ENCODE measurements around the gene GNAI2.
"Not testable (repeated sequence)": the region's sequence is repeated elsewhere in the genome, so short reads cannot be mapped to it uniquely, and the experiment has no call there.

Gene GNAI2

GRCh38 chr3:50262200-50262599 lies 26.2 kb downstream of the GNAI2 start:
- not testable (repeated sequence) for H3K4me3 ChIP-seq (ENCODE audit: insufficient read depth, low read depth, low read length, poor library complexity, severe bottlenecking); DNase-seq; H3K4me1 ChIP-seq (ENCODE audit: control insufficient read depth, insufficient read depth, low read length, poor library complexity, severe bottlenecking); H3K27ac ChIP-seq (ENCODE audit: insufficient read depth, low read length, poor library complexity, severe bottlenecking); H3K9me3 ChIP-seq (ENCODE audit: control insufficient read depth, low read length); H3K27me3 ChIP-seq (replicated peaks; ENCODE audit: control insufficient read depth, insufficient read depth, low read length, poor library complexity, severe bottlenecking)
- H3K36me3 ChIP-seq (ENCODE audit: control insufficient read depth, insufficient read depth, low read length), result peaks cover 18% of the 10 kb centered on the region

- Histone ChIP-seq H3K36me3 (ENCODE audit: control insufficient read depth, insufficient read depth, low read length) (peaks cover 12% of the 10 kb centered on the region), H3K9me3 (ENCODE audit: control insufficient read depth, low read length) (no peaks in the 10 kb centered on the region), H3K27ac (ENCODE audit: insufficient read depth, low read length, poor library complexity, severe bottlenecking) (no peak overlapping the region), H3K27me3 (replicated peaks; ENCODE audit: control insufficient read depth, insufficient read depth, low read length, poor library complexity, severe bottlenecking) (peaks cover 5% of the 10 kb centered on the region), H3K4me3 (ENCODE audit: insufficient read depth, low read depth, low read length, poor library complexity, severe bottlenecking) (no peak overlapping the region), H3K4me1 (ENCODE audit: control insufficient read depth, insufficient read depth, low read length, poor library complexity, severe bottlenecking) (peaks cover 7% of the 10 kb centered on the region)
- no peak for DNase-seq
Observed at GRCh38 chr3:50262778-50263177, 26.8 kb downstream of the GNAI2 start.

GRCh38 chr3:50263478-50264382 lies 27.7 kb downstream of the GNAI2 start:
- H3K4me1 ChIP-seq (ENCODE audit: control insufficient read depth, insufficient read depth, low read length, poor library complexity, severe bottlenecking), result peaks cover 7% of the 10 kb centered on the region
- H3K4me3 ChIP-seq (ENCODE audit: insufficient read depth, low read depth, low read length, poor library complexity, severe bottlenecking), result no peak overlapping the region
- no peak overlapping the region for H3K27ac ChIP-seq (ENCODE audit: insufficient read depth, low read length, poor library complexity, severe bottlenecking)
- no peak for DNase-seq
- H3K36me3 ChIP-seq (ENCODE audit: control insufficient read depth, insufficient read depth, low read length), result peaks cover 3% of the 10 kb centered on the region
- no peaks in the 10 kb centered on the region for H3K9me3 ChIP-seq (ENCODE audit: control insufficient read depth, low read length)
- peaks cover 5% of the 10 kb centered on the region for H3K27me3 ChIP-seq (replicated peaks; ENCODE audit: control insufficient read depth, insufficient read depth, low read length, poor library complexity, severe bottlenecking)

DNA sequence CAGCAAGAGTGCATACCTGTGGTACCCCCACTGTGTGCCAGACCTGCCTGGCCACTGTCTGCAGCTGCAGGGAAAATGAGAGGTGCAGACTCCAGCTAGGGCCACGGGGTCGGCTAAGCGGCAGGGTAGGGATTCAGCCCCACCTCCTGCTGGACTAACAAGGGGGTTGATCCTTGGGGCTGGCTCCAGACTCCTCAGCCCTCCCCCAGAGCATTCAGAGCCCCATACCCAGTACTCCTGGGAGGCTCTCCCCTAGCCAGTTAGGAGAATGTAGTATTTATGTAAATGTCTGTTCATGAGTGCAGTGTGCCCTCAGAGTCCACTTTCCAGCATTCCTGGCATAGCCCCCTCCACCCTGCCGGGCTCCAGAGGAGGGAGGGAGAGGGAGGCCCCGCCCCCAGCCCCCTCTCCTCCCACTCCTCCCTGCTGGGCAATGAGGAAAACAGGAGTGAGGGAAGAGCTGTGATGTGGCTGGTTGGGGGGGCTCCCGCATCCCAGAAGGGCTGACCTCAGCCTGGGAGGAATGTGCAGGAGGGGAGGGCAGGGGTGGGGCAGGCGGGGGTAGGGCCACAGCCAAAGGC lies 28.5 kb downstream of the GNAI2 start:
- peaks cover 7% of the 10 kb centered on the region for H3K4me1 ChIP-seq (ENCODE audit: control insufficient read depth, insufficient read depth, low read length, poor library complexity, severe bottlenecking)
- H3K27ac ChIP-seq (ENCODE audit: insufficient read depth, low read length, poor library complexity, severe bottlenecking), result no peak overlapping the region
- H3K27me3 ChIP-seq (replicated peaks; ENCODE audit: control insufficient read depth, insufficient read depth, low read length, poor library complexity, severe bottlenecking), result peaks cover 5% of the 10 kb centered on the region
- no peak overlapping the region for H3K4me3 ChIP-seq (ENCODE audit: insufficient read depth, low read depth, low read length, poor library complexity, severe bottlenecking)
- no peaks in the 10 kb centered on the region for H3K9me3 ChIP-seq (ENCODE audit: control insufficient read depth, low read length)
- no peak for DNase-seq
- no peaks in the 10 kb centered on the region for H3K36me3 ChIP-seq (ENCODE audit: control insufficient read depth, insufficient read depth, low read length)

- no peaks in the 10 kb centered on the region for H3K9me3 ChIP-seq (ENCODE audit: control insufficient read depth, low read length)
- no peak for DNase-seq
- H3K36me3 ChIP-seq (ENCODE audit: control insufficient read depth, insufficient read depth, low read length), result no peaks in the 10 kb centered on the region
- no peak overlapping the region for H3K27ac ChIP-seq (ENCODE audit: insufficient read depth, low read length, poor library complexity, severe bottlenecking)
- peaks cover 5% of the 10 kb centered on the region for H3K27me3 ChIP-seq (replicated peaks; ENCODE audit: control insufficient read depth, insufficient read depth, low read length, poor library complexity, severe bottlenecking)
- peaks cover 6% of the 10 kb centered on the region for H3K4me1 ChIP-seq (ENCODE audit: control insufficient read depth, insufficient read depth, low read length, poor library complexity, severe bottlenecking)
- no peak overlapping the region for H3K4me3 ChIP-seq (ENCODE audit: insufficient read depth, low read depth, low read length, poor library complexity, severe bottlenecking)
Observed at GRCh38 chr3:50264964-50265485, 29.0 kb downstream of the GNAI2 start.

DNA sequence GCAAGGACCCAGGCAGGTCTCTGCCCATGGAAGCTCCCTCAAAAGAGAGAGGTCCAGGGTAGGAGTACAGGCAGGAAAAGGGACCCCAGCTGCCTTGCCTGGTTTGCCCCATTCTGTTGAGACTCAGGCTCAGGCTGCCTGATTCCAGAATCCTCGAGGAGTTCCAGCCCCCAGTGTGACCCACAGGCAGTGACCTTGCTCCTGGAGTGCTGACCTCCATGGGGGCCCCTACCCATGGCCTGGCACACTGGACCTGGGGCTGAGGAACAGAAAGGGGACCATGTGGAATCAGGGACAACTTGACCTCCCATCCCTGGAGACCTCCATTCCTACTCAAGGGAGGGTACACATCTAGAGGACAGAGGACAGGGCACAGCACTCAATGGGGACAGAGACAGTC lies 29.6 kb downstream of the GNAI2 start:
- Histone ChIP-seq H3K4me1 (ENCODE audit: control insufficient read depth, insufficient read depth, low read length, poor library complexity, severe bottlenecking) (peaks cover 1% of the 10 kb centered on the region), H3K27ac (ENCODE audit: insufficient read depth, low read length, poor library complexity, severe bottlenecking) (no peak overlapping the region), H3K36me3 (ENCODE audit: control insufficient read depth, insufficient read depth, low read length) (no peaks in the 10 kb centered on the region), H3K27me3 (replicated peaks; ENCODE audit: control insufficient read depth, insufficient read depth, low read length, poor library complexity, severe bottlenecking) (peaks cover 5% of the 10 kb centered on the region), H3K4me3 (ENCODE audit: insufficient read depth, low read depth, low read length, poor library complexity, severe bottlenecking) (no peak overlapping the region), H3K9me3 (ENCODE audit: control insufficient read depth, low read length) (no peaks in the 10 kb centered on the region)
- DNase-seq, result no peak

DNA sequence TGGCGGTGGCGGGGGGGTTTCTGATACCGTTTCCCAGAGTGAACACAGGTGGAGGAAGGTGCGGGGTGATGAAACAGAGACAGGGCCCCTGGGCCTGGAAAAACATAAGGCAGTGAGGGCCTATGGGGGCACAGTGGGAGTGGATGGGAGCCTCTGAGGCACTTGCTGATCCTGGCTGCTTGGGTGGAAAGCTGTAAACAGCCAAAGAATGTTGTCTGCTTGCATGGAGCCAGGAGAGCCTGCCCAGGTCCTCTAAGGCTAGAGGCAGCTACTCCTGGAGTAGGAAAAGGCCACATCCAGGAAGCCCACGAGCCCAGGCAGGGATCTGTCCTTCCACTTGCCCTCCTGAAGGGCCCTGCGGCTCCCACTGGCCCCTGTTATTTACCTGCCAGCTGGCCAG lies 30.0 kb downstream of the GNAI2 start:
- Histone ChIP-seq H3K9me3 (ENCODE audit: control insufficient read depth, low read length) (no peaks in the 10 kb centered on the region), H3K36me3 (ENCODE audit: control insufficient read depth, insufficient read depth, low read length) (no peaks in the 10 kb centered on the region), H3K4me3 (ENCODE audit: insufficient read depth, low read depth, low read length, poor library complexity, severe bottlenecking) (no peak overlapping the region), H3K27ac (ENCODE audit: insufficient read depth, low read length, poor library complexity, severe bottlenecking) (no peak overlapping the region), H3K27me3 (replicated peaks; ENCODE audit: control insufficient read depth, insufficient read depth, low read length, poor library complexity, severe bottlenecking) (peaks cover 5% of the 10 kb centered on the region), H3K4me1 (ENCODE audit: control insufficient read depth, insufficient read depth, low read length, poor library complexity, severe bottlenecking) (no peaks in the 10 kb centered on the region)
- DNase-seq, result no peak

DNA sequence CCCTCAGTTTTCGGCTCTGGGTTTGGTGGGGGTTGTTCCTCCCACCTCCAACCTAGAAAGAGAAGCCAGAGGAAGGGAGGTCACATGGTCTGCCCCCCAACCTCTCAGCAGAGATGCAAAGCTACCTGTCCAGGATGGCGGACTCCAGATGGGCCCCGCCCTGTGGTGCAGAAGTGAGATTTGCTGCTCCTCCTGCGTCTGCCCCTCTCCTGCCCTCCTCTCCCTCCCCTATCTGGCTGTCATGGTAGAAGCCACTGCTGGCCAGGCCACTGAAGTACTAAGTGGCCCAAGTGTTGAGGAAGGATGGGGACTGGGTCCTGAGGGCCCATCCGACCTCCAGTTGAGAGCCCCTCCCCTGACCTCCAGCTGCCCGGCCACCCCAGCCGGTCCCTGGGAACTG lies 30.8 kb downstream of the GNAI2 start:
- no peaks in the 10 kb centered on the region for H3K4me1 ChIP-seq (ENCODE audit: control insufficient read depth, insufficient read depth, low read length, poor library complexity, severe bottlenecking)

DNA sequence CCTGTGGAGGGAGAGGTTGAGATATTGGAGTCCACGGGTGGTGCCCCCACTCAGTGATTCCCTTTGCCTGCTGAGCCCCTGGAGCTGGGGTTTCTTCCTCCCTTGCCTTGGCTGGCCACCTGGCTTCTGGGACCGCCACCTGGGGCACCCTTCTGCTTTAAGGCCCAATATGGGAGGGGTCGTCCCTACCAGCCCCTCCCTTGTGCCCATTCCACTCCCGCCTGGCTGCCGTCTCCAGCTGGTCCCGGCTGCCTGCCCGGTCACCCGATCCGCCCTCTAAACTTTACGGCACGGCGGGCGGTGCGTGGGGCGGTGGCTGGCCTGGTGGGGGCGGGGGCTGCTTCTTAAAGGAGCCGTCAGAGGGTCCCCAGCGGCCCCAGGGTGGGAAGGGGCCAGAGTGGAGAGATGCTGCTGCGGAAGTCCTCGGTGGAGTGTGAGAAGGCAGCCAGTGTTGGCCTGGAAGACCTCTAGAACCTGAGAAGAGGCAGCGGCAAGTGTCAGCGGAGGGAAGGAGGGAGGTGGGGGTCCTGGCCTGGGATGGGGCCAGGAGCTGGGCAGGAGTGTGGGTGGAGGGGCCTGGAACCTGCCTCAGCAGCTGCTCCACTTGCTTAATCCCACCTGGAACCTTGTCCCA lies 31.4 kb downstream of the GNAI2 start:
- no peaks in the 10 kb centered on the region for H3K4me1 ChIP-seq (ENCODE audit: control insufficient read depth, insufficient read depth, low read length, poor library complexity, severe bottlenecking)
- no peak overlapping the region for H3K4me3 ChIP-seq (ENCODE audit: insufficient read depth, low read depth, low read length, poor library complexity, severe bottlenecking)

More for the DNA sequence above, 30.8 kb downstream of the GNAI2 start:
- Histone ChIP-seq H3K4me3 (ENCODE audit: insufficient read depth, low read depth, low read length, poor library complexity, severe bottlenecking) (no peak overlapping the region), H3K9me3 (ENCODE audit: control insufficient read depth, low read length) (no peaks in the 10 kb centered on the region), H3K36me3 (ENCODE audit: control insufficient read depth, insufficient read depth, low read length) (no peaks in the 10 kb centered on the region), H3K27me3 (replicated peaks; ENCODE audit: control insufficient read depth, insufficient read depth, low read length, poor library complexity, severe bottlenecking) (peaks cover 5% of the 10 kb centered on the region), H3K27ac (ENCODE audit: insufficient read depth, low read length, poor library complexity, severe bottlenecking) (no peak overlapping the region)
- no peak for DNase-seq

GRCh38 chr3:50268276-50268675 lies 32.3 kb downstream of the GNAI2 start:
- Histone ChIP-seq H3K4me3 (ENCODE audit: insufficient read depth, low read depth, low read length, poor library complexity, severe bottlenecking) (no peak overlapping the region), H3K9me3 (ENCODE audit: control insufficient read depth, low read length) (no peaks in the 10 kb centered on the region), H3K36me3 (ENCODE audit: control insufficient read depth, insufficient read depth, low read length) (no peaks in the 10 kb centered on the region), H3K4me1 (ENCODE audit: control insufficient read depth, insufficient read depth, low read length, poor library complexity, severe bottlenecking) (peaks cover 3% of the 10 kb centered on the region), H3K27ac (ENCODE audit: insufficient read depth, low read length, poor library complexity, severe bottlenecking) (no peak overlapping the region), H3K27me3 (replicated peaks; ENCODE audit: control insufficient read depth, insufficient read depth, low read length, poor library complexity, severe bottlenecking) (peaks cover 8% of the 10 kb centered on the region)
- DNase-seq, result no peak

More for the DNA sequence above, 31.4 kb downstream of the GNAI2 start:
- no peak for DNase-seq
- Histone ChIP-seq H3K36me3 (ENCODE audit: control insufficient read depth, insufficient read depth, low read length) (no peaks in the 10 kb centered on the region), H3K27me3 (replicated peaks; ENCODE audit: control insufficient read depth, insufficient read depth, low read length, poor library complexity, severe bottlenecking) (peaks cover 5% of the 10 kb centered on the region), H3K27ac (ENCODE audit: insufficient read depth, low read length, poor library complexity, severe bottlenecking) (no peak overlapping the region), H3K9me3 (ENCODE audit: control insufficient read depth, low read length) (no peaks in the 10 kb centered on the region)
